ENCODE measurements around the gene MDFIC.

The MDFIC gene

GRCh38 chr7:114959931-114960330 is 38.0 kb downstream of the MDFIC start:
- Histone ChIP-seq H3K9ac (ENCODE audit: low read depth, low read length) (no peak overlapping the region), H3K79me2 (ENCODE audit: insufficient read depth, low read length) (peaks cover 93% of the 10 kb centered on the region), H3K4me1 (ENCODE audit: insufficient read depth, low read length) (no peaks in the 10 kb centered on the region), H2AFZ (ENCODE audit: low read depth, low read length) (no peak overlapping the region), H3K27ac (ENCODE audit: low read length) (no peak overlapping the region), H3K27me3 (ENCODE audit: insufficient read depth, low read length, poor library complexity) (no peaks in the 10 kb centered on the region), H4K20me1 (ENCODE audit: insufficient read depth, low read length) (peaks cover 11% of the 10 kb centered on the region), H3K4me3 (ENCODE audit: low read depth in 1 of 2, low read length in 2 of 2) (no peak overlapping the region), H3K36me3 (ENCODE audit: insufficient read depth, low read length) (peaks cover 20% of the 10 kb centered on the region), H3K4me2 (ENCODE audit: insufficient read depth, low read length) (no peak overlapping the region), H3K9me3 (ENCODE audit: insufficient read depth, low read length, severe bottlenecking) (no peaks in the 10 kb centered on the region)
- DNase-seq: no peak
- TF ChIP-seq CTCF (IDR thresholded peaks at IDR 0.05; ENCODE audit: borderline replicate concordance, extremely low read depth, low read length, poor library complexity, severe bottlenecking) (no peak), EZH2 (IDR thresholded peaks at IDR 0.05; ENCODE audit: borderline replicate concordance, low read depth, low read length, severe bottlenecking) (no peak)
- ATAC-seq (ENCODE audit: insufficient read depth, low read depth): no peak

GRCh38 chr7:114962441-114962840 is 40.5 kb downstream of the MDFIC start:
- H3K9ac ChIP-seq (ENCODE audit: low read depth, low read length): no peak overlapping the region
- H3K27me3 ChIP-seq (ENCODE audit: insufficient read depth, low read length, poor library complexity): no peaks in the 10 kb centered on the region
- H3K4me1 ChIP-seq (ENCODE audit: insufficient read depth, low read length): no peaks in the 10 kb centered on the region
- peaks cover 5% of the 10 kb centered on the region; the same call in 1 of the 2 replicates for H3K36me3 ChIP-seq (ENCODE audit: insufficient read depth, low read length)
- H2AFZ ChIP-seq (ENCODE audit: low read depth, low read length): no peak overlapping the region
- H3K4me3 ChIP-seq (ENCODE audit: low read depth in 1 of 2, low read length in 2 of 2): no peak overlapping the region
- no peak overlapping the region for H3K27ac ChIP-seq (ENCODE audit: low read length)
- ATAC-seq (ENCODE audit: insufficient read depth, low read depth) (0 out of 3 replicates have a peak, but pooled peaks have one; percentile 45), DNase-seq (no peak)
- H3K4me2 ChIP-seq (ENCODE audit: insufficient read depth, low read length): no peak overlapping the region
- peaks cover 12% of the 10 kb centered on the region for H4K20me1 ChIP-seq (ENCODE audit: insufficient read depth, low read length)
- no peaks in the 10 kb centered on the region for H3K9me3 ChIP-seq (ENCODE audit: insufficient read depth, low read length, severe bottlenecking)
- H3K79me2 ChIP-seq (ENCODE audit: insufficient read depth, low read length): peaks cover 93% of the 10 kb centered on the region
- TF ChIP-seq EZH2 (IDR thresholded peaks at IDR 0.05; ENCODE audit: borderline replicate concordance, low read depth, low read length, severe bottlenecking) (no peak), CTCF (IDR thresholded peaks at IDR 0.05; ENCODE audit: borderline replicate concordance, extremely low read depth, low read length, poor library complexity, severe bottlenecking) (no peak)

- peaks cover 21% of the 10 kb centered on the region for H4K20me1 ChIP-seq (ENCODE audit: insufficient read depth, low read length)
- peaks cover 95% of the 10 kb centered on the region for H3K79me2 ChIP-seq (ENCODE audit: insufficient read depth, low read length)
- peaks cover 9% of the 10 kb centered on the region for H3K4me1 ChIP-seq (ENCODE audit: insufficient read depth, low read length)
- peaks cover 5% of the 10 kb centered on the region; the same call in 1 of the 2 replicates for H3K36me3 ChIP-seq (ENCODE audit: insufficient read depth, low read length)
- no peak overlapping the region for H3K9ac ChIP-seq (ENCODE audit: low read depth, low read length)
- DNase-seq: no peak
- no peak overlapping the region for H3K4me2 ChIP-seq (ENCODE audit: insufficient read depth, low read length)
- H3K27ac ChIP-seq (ENCODE audit: low read length): no peak overlapping the region
- H3K9me3 ChIP-seq (ENCODE audit: insufficient read depth, low read length, severe bottlenecking): no peaks in the 10 kb centered on the region
- no peak overlapping the region for H2AFZ ChIP-seq (ENCODE audit: low read depth, low read length)
- no peak for TF ChIP-seq CTCF (IDR thresholded peaks at IDR 0.05; ENCODE audit: borderline replicate concordance, extremely low read depth, low read length, poor library complexity, severe bottlenecking)
- TF ChIP-seq EZH2 (IDR thresholded peaks at IDR 0.05; ENCODE audit: borderline replicate concordance, low read depth, low read length, severe bottlenecking): no peak
- no peak for ATAC-seq (ENCODE audit: insufficient read depth, low read depth)
- H3K27me3 ChIP-seq (ENCODE audit: insufficient read depth, low read length, poor library complexity): no peaks in the 10 kb centered on the region
- H3K4me3 ChIP-seq (ENCODE audit: low read depth in 1 of 2, low read length in 2 of 2): no peak overlapping the region
These were observed 44.3 kb downstream of the MDFIC start for GRCh38 chr7:114966156-114966555.

DNA sequence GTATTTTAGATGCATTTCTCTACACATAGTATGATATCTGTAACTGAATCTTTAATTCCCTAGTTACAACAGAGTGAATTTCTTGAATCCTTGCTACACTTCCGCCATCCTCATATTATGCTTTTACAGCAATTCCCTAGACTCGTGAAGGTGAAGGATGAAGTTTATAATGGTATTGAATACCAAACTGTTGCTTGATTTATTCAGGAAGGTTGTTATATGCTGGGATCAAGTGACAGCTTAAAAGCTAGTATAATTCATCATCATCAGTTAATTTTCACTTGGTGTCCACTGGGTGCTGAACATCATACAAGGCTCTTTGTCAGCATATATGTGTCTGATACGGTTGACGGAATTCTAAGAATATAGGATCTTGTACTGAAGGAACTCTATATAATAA is 47.2 kb downstream of the MDFIC start:
- Histone ChIP-seq H3K9me3 (ENCODE audit: insufficient read depth, low read length, severe bottlenecking) (no peaks in the 10 kb centered on the region), H3K27ac (ENCODE audit: low read length) (no peak overlapping the region), H3K4me1 (ENCODE audit: insufficient read depth, low read length) (peaks cover 16% of the 10 kb centered on the region), H3K79me2 (ENCODE audit: insufficient read depth, low read length) (peaks cover 94% of the 10 kb centered on the region), H4K20me1 (ENCODE audit: insufficient read depth, low read length) (peaks cover 15% of the 10 kb centered on the region), H3K4me3 (ENCODE audit: low read depth in 1 of 2, low read length in 2 of 2) (no peak overlapping the region), H3K4me2 (ENCODE audit: insufficient read depth, low read length) (no peak overlapping the region), H2AFZ (ENCODE audit: low read depth, low read length) (no peak overlapping the region), H3K9ac (ENCODE audit: low read depth, low read length) (no peak overlapping the region), H3K27me3 (ENCODE audit: insufficient read depth, low read length, poor library complexity) (no peaks in the 10 kb centered on the region), H3K36me3 (ENCODE audit: insufficient read depth, low read length) (peaks cover 5% of the 10 kb centered on the region; the same call in 1 of the 2 replicates)
- ATAC-seq (ENCODE audit: insufficient read depth, low read depth): no peak
- no peak for DNase-seq
- TF ChIP-seq CTCF (IDR thresholded peaks at IDR 0.05; ENCODE audit: borderline replicate concordance, extremely low read depth, low read length, poor library complexity, severe bottlenecking) (no peak), EZH2 (IDR thresholded peaks at IDR 0.05; ENCODE audit: borderline replicate concordance, low read depth, low read length, severe bottlenecking) (no peak)

Data from DND-41 (cell line).